Measurements from ENCODE around the gene POU4F3. TPM values are rescaled to one million over a fixed set of nuclear protein-coding genes. Genes with fewer than 3 reads are reported as not detected.

Gene POU4F3
- total and polyA plus RNA-seq, 4 experiments from 2014 or later, result not detected

GRCh38 chr5:146340260-146341081 lies 1.8 kb downstream of the POU4F3 start:
- H3K36me3 ChIP-seq (ENCODE audit: insufficient read depth, low read length), result no peaks in the 10 kb centered on the region
- H3K9me3 ChIP-seq (ENCODE audit: control insufficient read depth in 1 of 2, low read length in 2 of 2), result no peaks in the 10 kb centered on the region
- Mint-ChIP-seq H3K4me3 (peak overlapping the region in 1 of 8 donors; percentile 8), H3K9me3 (peaks cover 0 to 13% (median 5%) of the 10 kb centered on the region in 8 donors), H3K27me3 (peaks cover 64 to 68% of the 10 kb centered on the region in 2 donors), H3K27ac (no peak overlapping the region), H3K36me3 (no peaks in the 10 kb centered on the region), H3K4me1 (peaks cover 8 to 36% (median 13%) of the 10 kb centered on the region in 4 donors)
- CTCF ChIA-PET (ENCODE audit: partially characterized antibody), result no interaction called here
- H3K4me1 ChIP-seq (ENCODE audit: insufficient read depth, low read length), result no peaks in the 10 kb centered on the region
- no peak overlapping the region for H3K4me3 ChIP-seq (ENCODE audit: low read length in 2 of 2)
- intact Hi-C loops (cut with micrococcal nuclease), result no loop called here
- H3K27me3 ChIP-seq (ENCODE audit: insufficient read depth, low read length), result peaks cover 33% of the 10 kb centered on the region
- peak in 3 of 5 donors; percentile 3 to 23 (median 3) for DNase-seq
- POLR2A ChIA-PET (ENCODE audit: partially characterized antibody), result no interaction called here
- no peak overlapping the region for H3K27ac ChIP-seq (ENCODE audit: low read depth, low read length)

GRCh38 chr5:146341854-146342253 lies 3.2 kb downstream of the POU4F3 start:
- Histone ChIP-seq H3K27me3 (ENCODE audit: insufficient read depth, low read length) (peaks cover 33% of the 10 kb centered on the region), H3K9me3 (ENCODE audit: control insufficient read depth in 1 of 2, low read length in 2 of 2) (no peaks in the 10 kb centered on the region), H3K4me3 (ENCODE audit: low read length in 2 of 2) (no peak overlapping the region), H3K4me1 (ENCODE audit: insufficient read depth, low read length) (no peaks in the 10 kb centered on the region), H3K27ac (ENCODE audit: low read depth, low read length) (no peak overlapping the region), H3K36me3 (ENCODE audit: insufficient read depth, low read length) (no peaks in the 10 kb centered on the region)
- H3K4me3 Mint-ChIP-seq, result no peak overlapping the region
- H3K36me3 Mint-ChIP-seq, result no peaks in the 10 kb centered on the region
- peaks cover 0 to 13% (median 5%) of the 10 kb centered on the region in 8 donors for H3K9me3 Mint-ChIP-seq
- intact Hi-C loops (cut with micrococcal nuclease), result no loop called here
- H3K27me3 Mint-ChIP-seq, result peaks cover 55 to 62% of the 10 kb centered on the region in 2 donors
- POLR2A ChIA-PET (ENCODE audit: partially characterized antibody), result no interaction called here
- CTCF ChIA-PET (ENCODE audit: partially characterized antibody), result no interaction called here
- no peak for DNase-seq
- no peak overlapping the region for H3K27ac Mint-ChIP-seq
- H3K4me1 Mint-ChIP-seq, result peaks cover 13 to 45% (median 16%) of the 10 kb centered on the region in 4 donors

- Histone ChIP-seq H3K36me3 (ENCODE audit: insufficient read depth, low read length) (no peaks in the 10 kb centered on the region), H3K9me3 (ENCODE audit: control insufficient read depth in 1 of 2, low read length in 2 of 2) (no peaks in the 10 kb centered on the region), H3K4me3 (ENCODE audit: low read length in 2 of 2) (no peak overlapping the region), H3K4me1 (ENCODE audit: insufficient read depth, low read length) (no peaks in the 10 kb centered on the region), H3K27ac (ENCODE audit: low read depth, low read length) (no peak overlapping the region), H3K27me3 (ENCODE audit: insufficient read depth, low read length) (peaks cover 26% of the 10 kb centered on the region)
- Mint-ChIP-seq H3K36me3 (no peaks in the 10 kb centered on the region), H3K4me3 (no peak overlapping the region), H3K27me3 (peaks cover 49 to 57% of the 10 kb centered on the region in 2 donors), H3K27ac (no peak overlapping the region), H3K9me3 (peaks cover 0 to 13% (median 5%) of the 10 kb centered on the region in 8 donors), H3K4me1 (peaks cover 11 to 40% (median 16%) of the 10 kb centered on the region in 4 donors)
- intact Hi-C loops (cut with micrococcal nuclease), result no loop called here
- no peak for DNase-seq
- ChIA-PET CTCF (ENCODE audit: partially characterized antibody) (no interaction called here), POLR2A (ENCODE audit: partially characterized antibody) (no interaction called here)
These were observed 3.9 kb downstream of the POU4F3 start for GRCh38 chr5:146342519-146342881.

GRCh38 chr5:146342882-146343865 lies 4.5 kb downstream of the POU4F3 start:
- Histone ChIP-seq H3K27ac (ENCODE audit: low read depth, low read length) (no peak overlapping the region), H3K4me3 (ENCODE audit: low read length in 2 of 2) (no peak overlapping the region), H3K36me3 (ENCODE audit: insufficient read depth, low read length) (no peaks in the 10 kb centered on the region), H3K9me3 (ENCODE audit: control insufficient read depth in 1 of 2, low read length in 2 of 2) (no peaks in the 10 kb centered on the region), H3K4me1 (ENCODE audit: insufficient read depth, low read length) (no peaks in the 10 kb centered on the region), H3K27me3 (ENCODE audit: insufficient read depth, low read length) (peaks cover 23% of the 10 kb centered on the region)
- Mint-ChIP-seq H3K36me3 (no peaks in the 10 kb centered on the region), H3K4me1 (peaks cover 11 to 40% (median 16%) of the 10 kb centered on the region in 4 donors), H3K9me3 (peaks cover 0 to 13% (median 5%) of the 10 kb centered on the region in 8 donors), H3K27me3 (peaks cover 43 to 53% of the 10 kb centered on the region in 2 donors), H3K27ac (no peak overlapping the region), H3K4me3 (no peak overlapping the region)
- no peak for DNase-seq
- ChIA-PET CTCF (ENCODE audit: partially characterized antibody) (no interaction called here), POLR2A (ENCODE audit: partially characterized antibody) (no interaction called here)
- intact Hi-C loops (cut with micrococcal nuclease), result no loop called here

- no peaks in the 10 kb centered on the region for H3K4me1 ChIP-seq (ENCODE audit: insufficient read depth, low read length)
- no peak overlapping the region for H3K27ac Mint-ChIP-seq
- intact Hi-C loops (cut with micrococcal nuclease), result no loop called here
- ChIA-PET POLR2A (ENCODE audit: partially characterized antibody) (no interaction called here), CTCF (ENCODE audit: partially characterized antibody) (no interaction called here)
- DNase-seq, result no peak
- H3K4me3 ChIP-seq (ENCODE audit: low read length in 2 of 2), result no peak overlapping the region
- peak overlapping the region in 7 of 8 donors; percentile 17 to 71 (median 53) for H3K4me3 Mint-ChIP-seq
- H3K36me3 ChIP-seq (ENCODE audit: insufficient read depth, low read length), result no peaks in the 10 kb centered on the region
- peaks cover 0 to 11% (median 4%) of the 10 kb centered on the region in 8 donors for H3K9me3 Mint-ChIP-seq
- no peak overlapping the region for H3K27ac ChIP-seq (ENCODE audit: low read depth, low read length)
- H3K36me3 Mint-ChIP-seq, result no peaks in the 10 kb centered on the region
- H3K27me3 Mint-ChIP-seq, result peaks cover 44 to 55% of the 10 kb centered on the region in 2 donors
- peaks cover 22% of the 10 kb centered on the region for H3K27me3 ChIP-seq (ENCODE audit: insufficient read depth, low read length)
- no peaks in the 10 kb centered on the region for H3K9me3 ChIP-seq (ENCODE audit: control insufficient read depth in 1 of 2, low read length in 2 of 2)
- H3K4me1 Mint-ChIP-seq, result peaks cover 11 to 37% (median 16%) of the 10 kb centered on the region in 4 donors
These were observed 5.8 kb downstream of the POU4F3 start for GRCh38 chr5:146344155-146345118.

GRCh38 chr5:146345240-146345577 lies 6.6 kb downstream of the POU4F3 start:
- intact Hi-C loops (cut with micrococcal nuclease), result no loop called here
- H3K27me3 Mint-ChIP-seq, result peaks cover 41 to 47% of the 10 kb centered on the region in 2 donors
- ChIA-PET CTCF (ENCODE audit: partially characterized antibody) (no interaction called here), POLR2A (ENCODE audit: partially characterized antibody) (no interaction called here)
- H3K9me3 Mint-ChIP-seq, result peaks cover 0 to 8% (median 4%) of the 10 kb centered on the region in 8 donors
- H3K27ac Mint-ChIP-seq, result no peak overlapping the region
- H3K4me3 Mint-ChIP-seq, result peak overlapping the region in 7 of 8 donors; percentile 14 to 74 (median 48)
- no peak for DNase-seq
- peaks cover 15% of the 10 kb centered on the region for H3K27me3 ChIP-seq (ENCODE audit: insufficient read depth, low read length)
- no peaks in the 10 kb centered on the region for H3K9me3 ChIP-seq (ENCODE audit: control insufficient read depth in 1 of 2, low read length in 2 of 2)
- H3K36me3 Mint-ChIP-seq, result no peaks in the 10 kb centered on the region
- H3K36me3 ChIP-seq (ENCODE audit: insufficient read depth, low read length), result no peaks in the 10 kb centered on the region
- H3K27ac ChIP-seq (ENCODE audit: low read depth, low read length), result no peak overlapping the region
- no peak overlapping the region for H3K4me3 ChIP-seq (ENCODE audit: low read length in 2 of 2)
- H3K4me1 Mint-ChIP-seq, result peaks cover 11 to 31% (median 16%) of the 10 kb centered on the region in 4 donors
- H3K4me1 ChIP-seq (ENCODE audit: insufficient read depth, low read length), result no peaks in the 10 kb centered on the region

Measured in CD4-positive, alpha-beta memory T cell (primary cell).